ENCODE measurements around the gene KIAA0930.

DNA sequence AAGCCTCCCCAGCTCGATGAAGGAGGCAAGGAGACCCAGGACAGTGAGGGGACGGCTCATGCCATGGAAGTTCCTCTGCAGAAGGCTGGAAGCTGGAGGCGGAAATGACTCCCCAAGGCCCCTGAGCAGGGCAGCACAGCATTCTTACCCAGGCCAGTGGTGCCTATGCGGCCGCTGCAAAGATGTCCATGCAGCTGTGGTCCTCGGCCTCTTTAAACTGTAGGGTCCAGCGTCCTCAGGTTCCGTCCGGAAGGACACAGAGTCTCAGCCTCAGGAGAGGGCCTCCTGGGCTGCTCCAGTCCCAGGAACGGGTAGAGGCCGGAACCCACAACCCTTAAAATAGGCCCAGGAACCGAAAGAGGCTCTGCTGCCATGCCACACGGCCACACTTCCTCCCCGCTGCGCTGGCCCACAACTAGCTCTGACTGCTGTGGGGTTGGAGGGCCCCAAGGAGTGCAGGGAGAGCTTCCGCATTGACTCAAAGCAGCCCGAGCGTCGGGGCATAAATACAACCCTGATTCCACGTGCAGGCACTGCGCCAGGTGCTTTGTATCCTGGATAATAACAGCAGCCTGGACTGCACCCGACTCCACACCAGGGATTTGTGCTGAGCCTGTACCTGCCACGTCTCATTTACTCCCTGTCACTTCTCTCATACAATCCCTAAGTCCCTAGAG is 5.5 kb downstream of the KIAA0930 start:
- TF ChIP-seq, protein P1, sequence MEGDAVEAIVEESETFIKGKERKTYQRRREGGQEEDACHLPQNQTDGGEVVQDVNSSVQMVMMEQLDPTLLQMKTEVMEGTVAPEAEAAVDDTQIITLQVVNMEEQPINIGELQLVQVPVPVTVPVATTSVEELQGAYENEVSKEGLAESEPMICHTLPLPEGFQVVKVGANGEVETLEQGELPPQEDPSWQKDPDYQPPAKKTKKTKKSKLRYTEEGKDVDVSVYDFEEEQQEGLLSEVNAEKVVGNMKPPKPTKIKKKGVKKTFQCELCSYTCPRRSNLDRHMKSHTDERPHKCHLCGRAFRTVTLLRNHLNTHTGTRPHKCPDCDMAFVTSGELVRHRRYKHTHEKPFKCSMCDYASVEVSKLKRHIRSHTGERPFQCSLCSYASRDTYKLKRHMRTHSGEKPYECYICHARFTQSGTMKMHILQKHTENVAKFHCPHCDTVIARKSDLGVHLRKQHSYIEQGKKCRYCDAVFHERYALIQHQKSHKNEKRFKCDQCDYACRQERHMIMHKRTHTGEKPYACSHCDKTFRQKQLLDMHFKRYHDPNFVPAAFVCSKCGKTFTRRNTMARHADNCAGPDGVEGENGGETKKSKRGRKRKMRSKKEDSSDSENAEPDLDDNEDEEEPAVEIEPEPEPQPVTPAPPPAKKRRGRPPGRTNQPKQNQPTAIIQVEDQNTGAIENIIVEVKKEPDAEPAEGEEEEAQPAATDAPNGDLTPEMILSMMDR (IDR thresholded peaks at IDR 0.05) = no peak
- TF ChIP-seq POLR2A (IDR thresholded peaks at IDR 0.05) = no peak

Measured in testis (tissue), 2 donors.